HepG2 (cell line): ENCODE data around the gene TH. TPM values are rescaled to one million over a fixed set of nuclear protein-coding genes. Genes with fewer than 3 reads are reported as not detected.

Experiments used
- SETDB1 ChIP-seq: sonication (generic); formaldehyde crosslinking; IDR thresholded peaks from 2 replicates; pipeline ENCODE4 v1.5.1; 2020; ENCODE audit warnings: missing genetic modification reagents, mild to moderate bottlenecking, borderline replicate concordance
- SOX13 ChIP-seq, 3 experiments: fragments of 450-650 bp in 1 of 3; sonication (generic) in 1 of 3; formaldehyde crosslinking in 1 of 3; IDR thresholded peaks in 2 of 3; conservative IDR thresholded peaks in 1 of 3; 2 replicates each; pipeline versions ENCODE4 v1.5.0 to v1.6.1; 2016 to 2020; ENCODE audit warnings: antibody characterized with exemption in 1 of 3, mild to moderate bottlenecking in 1 of 3, missing compliant biosample characterization in 1 of 3, missing genetic modification reagents in 1 of 3, moderate library complexity in 1 of 3
- STAT5B ChIP-seq: sonication (generic); formaldehyde crosslinking; IDR thresholded peaks from 2 replicates; pipeline ENCODE4 v1.4.0; 2020; ENCODE audit warnings: missing genetic modification reagents
- TCF7 ChIP-seq: sonication (generic); IDR thresholded peaks from 2 replicates; pipeline ENCODE4 v1.6.1; 2016; ENCODE audit warnings: antibody characterized with exemption, low read depth
- ZBTB7A ChIP-seq: sonication (generic); formaldehyde crosslinking; IDR thresholded peaks from 2 replicates; pipeline ENCODE4 v1.8.0; 2022; ENCODE audit warnings: mild to moderate bottlenecking, missing genetic modification reagents
- ZNF274 ChIP-seq: sonication (generic); formaldehyde crosslinking; IDR thresholded peaks from 2 replicates; pipeline ENCODE4 v1.5.1; 2020; ENCODE audit warnings: mild to moderate bottlenecking, missing genetic modification reagents
- ZNF329 ChIP-seq: sonication (generic); formaldehyde crosslinking; IDR thresholded peaks from 2 replicates; pipeline ENCODE4 v1.9.0; 2021; ENCODE audit warnings: low read depth, mild to moderate bottlenecking, missing genetic modification reagents
- ZNF564 ChIP-seq: sonication (generic); formaldehyde crosslinking; IDR thresholded peaks from 2 replicates; pipeline ENCODE4 v1.8.1; 2023; ENCODE audit warnings: mild to moderate bottlenecking, missing genetic modification reagents
- ZSCAN12 ChIP-seq: sonication (generic); formaldehyde crosslinking; IDR thresholded peaks from 2 replicates; pipeline ENCODE4 v1.9.0; 2021; ENCODE audit warnings: mild to moderate bottlenecking, missing genetic modification reagents
- polyA plus RNA-seq, 8 experiments: library from polyadenylated mRNA; depleted of rRNA in 3 of 8; stranded (reverse) in 7 of 8; unstranded in 1 of 8; fragments of >200 nt; fragmentation: Illumina TruSeq in 4 of 8; extraction: Trizol in 4 of 8; gene quantifications; 2 replicates each; pipeline versions ENCODE4 v1.2.1 to v1.2.3, GENCODE V29; 2011 to 2016; ENCODE audit warnings: low read depth in 4 of 8, missing spikeins in 1 of 8, mixed read lengths in 1 of 8; ENCODE audit not compliant: insufficient read depth in 1 of 8
- total RNA-seq, 5 experiments: library from RNA; depleted of rRNA; stranded (reverse); fragments of >200 nt; fragmentation: Illumina TruSeq; extraction: Trizol; gene quantifications; 2 replicates each; pipeline ENCODE4 v1.2.3, GENCODE V29; 2016; ENCODE audit warnings: low read depth in 1 of 5
- TF ChIP-seq, protein P1 (sequence below): sonication (generic); formaldehyde crosslinking; IDR thresholded peaks from 2 replicates; pipeline ENCODE4 v1.5.0; 2020; ENCODE audit warnings: mild to moderate bottlenecking, missing genetic modification reagents, borderline replicate concordance
- TF ChIP-seq, protein P2 (sequence below): sonication (generic); formaldehyde crosslinking; IDR thresholded peaks from 2 replicates; pipeline ENCODE4 v1.9.0; 2021; ENCODE audit warnings: mild to moderate bottlenecking, missing genetic modification reagents
- TF ChIP-seq, protein P3 (sequence below): sonication (generic); formaldehyde crosslinking; IDR thresholded peaks from 2 replicates; pipeline ENCODE4 v1.9.0; 2021; ENCODE audit warnings: missing genetic modification reagents, borderline replicate concordance

The TH gene
- total and polyA plus RNA-seq, 2 of the 13 experiments (the other 11 are each of a cell fraction or from before 2014, with no cell fraction given): 0.36 TPM; not detected in 1

DNA sequence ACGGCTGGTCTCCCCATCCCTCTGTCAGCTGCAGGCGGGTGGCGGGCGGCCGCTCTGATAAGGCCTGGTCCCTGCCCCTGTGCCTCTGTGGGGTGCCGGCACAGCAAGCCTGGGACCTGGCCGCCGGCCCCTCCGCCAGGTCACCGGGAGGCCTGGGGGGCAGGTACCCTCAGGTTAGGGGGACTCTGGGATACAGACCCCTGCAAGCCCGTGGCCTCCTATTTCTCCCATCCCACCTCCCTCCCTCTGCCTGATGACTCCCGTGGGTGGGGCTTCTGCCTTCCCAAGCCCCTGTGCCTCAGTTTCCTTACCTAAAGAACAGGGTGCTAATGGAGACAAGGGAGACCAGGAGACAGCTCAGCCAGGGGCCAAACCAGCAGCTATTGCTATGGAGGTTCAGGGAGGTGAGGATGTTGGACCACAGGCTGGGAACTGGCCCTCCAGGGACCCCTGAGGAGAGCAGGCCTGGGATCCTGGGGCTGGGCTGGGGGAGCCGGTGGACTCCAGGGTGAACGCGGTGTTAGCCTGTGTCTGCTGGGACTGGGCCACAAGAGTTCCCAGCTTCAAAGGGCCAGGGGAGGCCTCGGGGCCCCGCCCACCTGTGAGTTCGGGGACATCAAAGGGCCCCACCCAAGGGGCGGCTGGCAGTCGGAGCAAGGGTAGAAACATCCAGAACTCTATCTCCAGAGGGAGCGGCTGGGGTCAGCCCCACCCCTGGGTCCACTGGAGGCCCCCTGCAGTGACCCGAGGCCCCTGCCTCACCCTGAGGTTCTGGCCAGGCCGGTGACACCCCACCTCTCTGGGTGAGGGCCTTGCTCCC lies 32.0 kb upstream of the TH start (continued):
- TF ChIP-seq STAT5B (CRISPR knock-in tag) (no peak), ZBTB7A (CRISPR knock-in tag) (peak; percentile 49; the same call in 1 of the 2 replicates), ZNF274 (CRISPR knock-in tag) (no peak), ZNF329 (CRISPR knock-in tag) (no peak), SETDB1 (CRISPR knock-in tag) (no peak), SOX13 (IDR thresholded peaks at IDR 0.05) (no peak), SOX13 (CRISPR knock-in tag; conservative IDR thresholded peaks at IDR 0.05 in 1 of 2, IDR thresholded peaks at IDR 0.05 in 1 of 2) (peak in 1 of 2 experiments; percentile 76; a peak in 2 of 4 replicates), TCF7 (peak; percentile 95), ZNF564 (CRISPR knock-in tag) (no peak), ZSCAN12 (CRISPR knock-in tag) (no peak)
- TF ChIP-seq, protein P1, sequence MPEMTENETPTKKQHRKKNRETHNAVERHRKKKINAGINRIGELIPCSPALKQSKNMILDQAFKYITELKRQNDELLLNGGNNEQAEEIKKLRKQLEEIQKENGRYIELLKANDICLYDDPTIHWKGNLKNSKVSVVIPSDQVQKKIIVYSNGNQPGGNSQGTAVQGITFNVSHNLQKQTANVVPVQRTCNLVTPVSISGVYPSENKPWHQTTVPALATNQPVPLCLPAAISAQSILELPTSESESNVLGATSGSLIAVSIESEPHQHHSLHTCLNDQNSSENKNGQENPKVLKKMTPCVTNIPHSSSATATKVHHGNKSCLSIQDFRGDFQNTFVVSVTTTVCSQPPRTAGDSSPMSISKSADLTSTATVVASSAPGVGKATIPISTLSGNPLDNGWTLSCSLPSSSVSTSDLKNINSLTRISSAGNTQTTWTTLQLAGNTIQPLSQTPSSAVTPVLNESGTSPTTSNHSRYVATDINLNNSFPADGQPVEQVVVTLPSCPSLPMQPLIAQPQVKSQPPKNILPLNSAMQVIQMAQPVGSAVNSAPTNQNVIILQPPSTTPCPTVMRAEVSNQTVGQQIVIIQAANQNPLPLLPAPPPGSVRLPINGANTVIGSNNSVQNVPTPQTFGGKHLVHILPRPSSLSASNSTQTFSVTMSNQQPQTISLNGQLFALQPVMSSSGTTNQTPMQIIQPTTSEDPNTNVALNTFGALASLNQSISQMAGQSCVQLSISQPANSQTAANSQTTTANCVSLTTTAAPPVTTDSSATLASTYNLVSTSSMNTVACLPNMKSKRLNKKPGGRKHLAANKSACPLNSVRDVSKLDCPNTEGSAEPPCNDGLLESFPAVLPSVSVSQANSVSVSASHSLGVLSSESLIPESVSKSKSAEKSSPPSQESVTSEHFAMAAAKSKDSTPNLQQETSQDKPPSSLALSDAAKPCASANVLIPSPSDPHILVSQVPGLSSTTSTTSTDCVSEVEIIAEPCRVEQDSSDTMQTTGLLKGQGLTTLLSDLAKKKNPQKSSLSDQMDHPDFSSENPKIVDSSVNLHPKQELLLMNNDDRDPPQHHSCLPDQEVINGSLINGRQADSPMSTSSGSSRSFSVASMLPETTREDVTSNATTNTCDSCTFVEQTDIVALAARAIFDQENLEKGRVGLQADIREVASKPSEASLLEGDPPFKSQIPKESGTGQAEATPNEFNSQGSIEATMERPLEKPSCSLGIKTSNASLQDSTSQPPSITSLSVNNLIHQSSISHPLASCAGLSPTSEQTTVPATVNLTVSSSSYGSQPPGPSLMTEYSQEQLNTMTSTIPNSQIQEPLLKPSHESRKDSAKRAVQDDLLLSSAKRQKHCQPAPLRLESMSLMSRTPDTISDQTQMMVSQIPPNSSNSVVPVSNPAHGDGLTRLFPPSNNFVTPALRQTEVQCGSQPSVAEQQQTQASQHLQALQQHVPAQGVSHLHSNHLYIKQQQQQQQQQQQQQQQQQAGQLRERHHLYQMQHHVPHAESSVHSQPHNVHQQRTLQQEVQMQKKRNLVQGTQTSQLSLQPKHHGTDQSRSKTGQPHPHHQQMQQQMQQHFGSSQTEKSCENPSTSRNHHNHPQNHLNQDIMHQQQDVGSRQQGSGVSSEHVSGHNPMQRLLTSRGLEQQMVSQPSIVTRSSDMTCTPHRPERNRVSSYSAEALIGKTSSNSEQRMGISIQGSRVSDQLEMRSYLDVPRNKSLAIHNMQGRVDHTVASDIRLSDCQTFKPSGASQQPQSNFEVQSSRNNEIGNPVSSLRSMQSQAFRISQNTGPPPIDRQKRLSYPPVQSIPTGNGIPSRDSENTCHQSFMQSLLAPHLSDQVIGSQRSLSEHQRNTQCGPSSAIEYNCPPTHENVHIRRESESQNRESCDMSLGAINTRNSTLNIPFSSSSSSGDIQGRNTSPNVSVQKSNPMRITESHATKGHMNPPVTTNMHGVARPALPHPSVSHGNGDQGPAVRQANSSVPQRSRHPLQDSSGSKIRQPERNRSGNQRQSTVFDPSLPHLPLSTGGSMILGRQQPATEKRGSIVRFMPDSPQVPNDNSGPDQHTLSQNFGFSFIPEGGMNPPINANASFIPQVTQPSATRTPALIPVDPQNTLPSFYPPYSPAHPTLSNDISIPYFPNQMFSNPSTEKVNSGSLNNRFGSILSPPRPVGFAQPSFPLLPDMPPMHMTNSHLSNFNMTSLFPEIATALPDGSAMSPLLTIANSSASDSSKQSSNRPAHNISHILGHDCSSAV: no peak
- TF ChIP-seq, protein P2, sequence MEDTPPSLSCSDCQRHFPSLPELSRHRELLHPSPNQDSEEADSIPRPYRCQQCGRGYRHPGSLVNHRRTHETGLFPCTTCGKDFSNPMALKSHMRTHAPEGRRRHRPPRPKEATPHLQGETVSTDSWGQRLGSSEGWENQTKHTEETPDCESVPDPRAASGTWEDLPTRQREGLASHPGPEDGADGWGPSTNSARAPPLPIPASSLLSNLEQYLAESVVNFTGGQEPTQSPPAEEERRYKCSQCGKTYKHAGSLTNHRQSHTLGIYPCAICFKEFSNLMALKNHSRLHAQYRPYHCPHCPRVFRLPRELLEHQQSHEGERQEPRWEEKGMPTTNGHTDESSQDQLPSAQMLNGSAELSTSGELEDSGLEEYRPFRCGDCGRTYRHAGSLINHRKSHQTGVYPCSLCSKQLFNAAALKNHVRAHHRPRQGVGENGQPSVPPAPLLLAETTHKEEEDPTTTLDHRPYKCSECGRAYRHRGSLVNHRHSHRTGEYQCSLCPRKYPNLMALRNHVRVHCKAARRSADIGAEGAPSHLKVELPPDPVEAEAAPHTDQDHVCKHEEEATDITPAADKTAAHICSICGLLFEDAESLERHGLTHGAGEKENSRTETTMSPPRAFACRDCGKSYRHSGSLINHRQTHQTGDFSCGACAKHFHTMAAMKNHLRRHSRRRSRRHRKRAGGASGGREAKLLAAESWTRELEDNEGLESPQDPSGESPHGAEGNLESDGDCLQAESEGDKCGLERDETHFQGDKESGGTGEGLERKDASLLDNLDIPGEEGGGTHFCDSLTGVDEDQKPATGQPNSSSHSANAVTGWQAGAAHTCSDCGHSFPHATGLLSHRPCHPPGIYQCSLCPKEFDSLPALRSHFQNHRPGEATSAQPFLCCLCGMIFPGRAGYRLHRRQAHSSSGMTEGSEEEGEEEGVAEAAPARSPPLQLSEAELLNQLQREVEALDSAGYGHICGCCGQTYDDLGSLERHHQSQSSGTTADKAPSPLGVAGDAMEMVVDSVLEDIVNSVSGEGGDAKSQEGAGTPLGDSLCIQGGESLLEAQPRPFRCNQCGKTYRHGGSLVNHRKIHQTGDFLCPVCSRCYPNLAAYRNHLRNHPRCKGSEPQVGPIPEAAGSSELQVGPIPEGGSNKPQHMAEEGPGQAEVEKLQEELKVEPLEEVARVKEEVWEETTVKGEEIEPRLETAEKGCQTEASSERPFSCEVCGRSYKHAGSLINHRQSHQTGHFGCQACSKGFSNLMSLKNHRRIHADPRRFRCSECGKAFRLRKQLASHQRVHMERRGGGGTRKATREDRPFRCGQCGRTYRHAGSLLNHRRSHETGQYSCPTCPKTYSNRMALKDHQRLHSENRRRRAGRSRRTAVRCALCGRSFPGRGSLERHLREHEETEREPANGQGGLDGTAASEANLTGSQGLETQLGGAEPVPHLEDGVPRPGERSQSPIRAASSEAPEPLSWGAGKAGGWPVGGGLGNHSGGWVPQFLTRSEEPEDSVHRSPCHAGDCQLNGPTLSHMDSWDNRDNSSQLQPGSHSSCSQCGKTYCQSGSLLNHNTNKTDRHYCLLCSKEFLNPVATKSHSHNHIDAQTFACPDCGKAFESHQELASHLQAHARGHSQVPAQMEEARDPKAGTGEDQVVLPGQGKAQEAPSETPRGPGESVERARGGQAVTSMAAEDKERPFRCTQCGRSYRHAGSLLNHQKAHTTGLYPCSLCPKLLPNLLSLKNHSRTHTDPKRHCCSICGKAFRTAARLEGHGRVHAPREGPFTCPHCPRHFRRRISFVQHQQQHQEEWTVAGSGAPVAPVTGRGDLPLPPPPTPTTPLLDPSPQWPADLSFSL (CRISPR knock-in tag): no peak
- TF ChIP-seq, protein P3, sequence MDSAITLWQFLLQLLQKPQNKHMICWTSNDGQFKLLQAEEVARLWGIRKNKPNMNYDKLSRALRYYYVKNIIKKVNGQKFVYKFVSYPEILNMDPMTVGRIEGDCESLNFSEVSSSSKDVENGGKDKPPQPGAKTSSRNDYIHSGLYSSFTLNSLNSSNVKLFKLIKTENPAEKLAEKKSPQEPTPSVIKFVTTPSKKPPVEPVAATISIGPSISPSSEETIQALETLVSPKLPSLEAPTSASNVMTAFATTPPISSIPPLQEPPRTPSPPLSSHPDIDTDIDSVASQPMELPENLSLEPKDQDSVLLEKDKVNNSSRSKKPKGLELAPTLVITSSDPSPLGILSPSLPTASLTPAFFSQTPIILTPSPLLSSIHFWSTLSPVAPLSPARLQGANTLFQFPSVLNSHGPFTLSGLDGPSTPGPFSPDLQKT (CRISPR knock-in tag): no peak
